NCI-H2196 treated with DMSO at 0.1 percent for 48 hours (cell line): ENCODE measurements around the gene MS4A14.
"Not testable (repeated sequence)": the region's sequence is repeated elsewhere in the genome, so short reads cannot be mapped to it uniquely, and the experiment has no call there.

Source experiments
- DNase-seq: peaks from one replicate; lab custom pipeline; 2025; ENCODE audit not compliant: unreplicated experiment; lab: John Stamatoyannopoulos, UW

MS4A14 gene, protein sequence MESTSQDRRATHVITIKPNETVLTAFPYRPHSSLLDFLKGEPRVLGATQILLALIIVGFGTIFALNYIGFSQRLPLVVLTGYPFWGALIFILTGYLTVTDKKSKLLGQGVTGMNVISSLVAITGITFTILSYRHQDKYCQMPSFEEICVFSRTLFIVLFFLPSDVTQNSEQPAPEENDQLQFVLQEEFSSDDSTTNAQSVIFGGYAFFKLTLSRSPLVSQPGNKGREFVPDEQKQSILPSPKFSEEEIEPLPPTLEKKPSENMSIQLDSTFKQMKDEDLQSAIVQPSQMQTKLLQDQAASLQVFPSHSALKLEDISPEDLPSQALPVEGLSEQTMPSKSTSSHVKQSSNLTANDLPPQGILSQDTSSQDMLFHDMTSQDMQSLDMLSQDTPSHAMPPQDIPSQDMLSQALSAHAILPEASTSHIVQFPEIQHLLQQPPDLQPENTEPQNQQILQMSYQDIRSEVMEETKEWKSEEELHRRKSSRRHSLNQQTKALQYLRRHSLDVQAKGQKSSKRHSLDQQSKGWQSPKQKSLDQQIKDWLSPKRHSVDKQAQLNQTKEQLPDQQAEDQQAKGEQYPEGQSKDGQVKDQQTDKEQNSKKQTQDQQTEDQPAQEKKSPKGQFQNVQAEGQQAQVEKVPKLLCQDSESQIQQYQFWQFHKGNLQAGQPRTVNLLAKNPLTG

DNA sequence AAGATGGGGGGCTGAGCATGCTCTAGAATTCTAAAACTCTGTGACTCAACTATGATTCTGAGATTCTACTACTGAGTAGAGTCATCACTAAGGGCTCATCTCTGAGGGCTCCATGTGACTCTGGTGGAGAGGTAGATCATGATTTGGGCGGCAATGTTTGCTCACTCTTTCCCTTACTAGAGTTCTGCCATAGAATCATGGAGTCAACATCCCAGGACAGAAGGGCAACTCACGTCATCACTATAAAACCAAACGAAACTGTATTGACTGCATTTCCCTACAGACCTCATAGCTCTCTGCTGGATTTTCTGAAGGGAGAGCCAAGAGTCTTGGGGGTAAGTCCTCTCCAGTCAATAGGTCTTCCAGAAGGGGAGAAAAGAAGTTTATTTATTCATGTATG, at the start of gene MS4A14:
Gene MS4A14 (plus strand): TSS at position 78 of the 400 bp plus-strand sequence. CDS start 120 bp downstream, at position 198.
- no peak for DNase-seq

DNA sequence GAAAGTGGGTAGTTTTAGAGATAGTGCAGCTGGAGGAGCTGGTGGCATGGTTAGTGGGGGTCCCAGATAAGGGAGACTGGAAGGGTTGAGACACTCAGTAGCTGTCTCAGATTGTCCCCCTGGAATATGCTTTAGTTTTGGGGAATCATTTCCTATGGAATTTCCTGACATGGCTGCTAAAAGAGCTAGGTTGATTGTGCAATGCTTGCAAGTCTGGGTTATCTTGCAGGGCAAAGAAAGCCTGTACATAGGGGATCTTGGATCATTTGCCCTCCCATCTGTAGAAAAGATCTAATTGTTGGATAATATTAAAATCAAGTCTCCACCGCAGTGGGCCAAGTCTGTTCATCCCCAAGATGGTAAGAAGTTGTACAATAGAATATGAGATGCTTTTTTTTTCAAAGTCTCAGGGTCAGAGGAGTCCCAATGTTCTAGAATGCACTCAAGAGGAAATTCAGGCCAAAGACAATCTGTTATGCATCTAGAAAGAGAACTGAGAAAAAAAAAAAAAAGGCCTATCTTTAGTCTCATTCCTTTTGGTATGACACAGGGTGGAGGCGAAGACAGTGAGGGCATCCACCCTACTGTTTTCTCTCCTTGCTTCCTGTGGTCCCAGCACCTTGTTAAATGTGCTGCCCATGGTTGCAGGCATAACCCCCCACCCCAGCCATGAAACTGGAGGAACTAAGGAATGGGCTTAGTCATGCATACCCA, 49.0 kb upstream of the MS4A14 start:
- DNase-seq: no peak

DNA sequence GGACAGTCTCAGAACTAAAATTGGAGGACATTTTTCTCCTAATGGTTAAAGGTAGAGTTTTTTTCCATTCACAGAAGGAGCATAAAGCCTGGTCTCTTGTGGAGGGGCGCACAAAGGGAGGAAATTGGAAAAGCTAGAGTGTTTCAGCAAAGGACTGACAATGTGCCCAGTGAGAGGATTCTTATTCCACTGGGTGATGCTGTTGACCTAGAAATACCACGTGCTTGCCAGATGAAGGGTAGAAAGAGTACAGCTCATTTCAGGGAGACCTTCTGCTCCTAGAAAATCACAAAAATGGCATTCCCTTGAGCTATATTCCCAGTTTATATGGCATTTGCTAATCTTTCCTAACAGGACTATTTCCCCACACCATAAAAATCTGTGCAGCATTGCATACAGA, 48.1 kb upstream of the MS4A14 start:
- no peak for DNase-seq

DNA sequence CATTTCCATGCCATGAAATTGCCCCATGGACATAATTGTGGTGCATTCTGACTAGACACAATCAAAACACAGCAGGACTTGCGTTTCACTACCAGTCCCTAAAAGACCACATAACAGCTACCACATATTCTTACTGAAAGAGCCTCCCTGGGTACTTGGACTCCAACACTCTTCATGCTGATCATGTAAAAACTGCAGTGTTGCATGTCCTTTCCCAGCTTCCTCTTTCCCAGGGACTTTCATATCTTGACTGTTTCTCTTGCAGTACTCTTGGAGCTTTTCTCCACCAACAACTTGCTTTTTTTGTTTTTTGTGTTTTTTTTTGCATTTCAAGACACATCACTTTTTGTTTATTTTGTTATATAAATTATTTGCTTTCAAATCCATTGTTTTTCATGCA, 46.3 kb upstream of the MS4A14 start:
- DNase-seq: no peak

DNA sequence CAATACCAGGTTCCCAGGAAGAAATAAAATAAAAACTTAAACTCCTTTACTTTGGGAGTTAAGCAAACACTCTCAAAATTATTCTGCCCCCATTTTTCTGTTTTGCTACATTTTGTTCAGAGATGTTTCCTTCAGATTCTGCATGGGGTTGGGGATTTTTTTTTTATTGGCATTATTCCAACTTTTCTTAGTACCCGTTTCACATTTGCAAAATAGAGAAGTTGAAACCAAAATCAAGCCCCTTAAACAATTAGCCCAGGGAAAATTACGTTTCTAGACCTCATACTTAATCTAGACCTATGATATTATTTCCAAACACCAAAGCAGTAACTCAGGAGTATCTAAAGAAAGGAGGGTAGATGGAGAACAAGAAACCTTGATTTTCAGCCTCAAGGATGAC, 38.5 kb upstream of the MS4A14 start:
- DNase-seq: no peak

DNA sequence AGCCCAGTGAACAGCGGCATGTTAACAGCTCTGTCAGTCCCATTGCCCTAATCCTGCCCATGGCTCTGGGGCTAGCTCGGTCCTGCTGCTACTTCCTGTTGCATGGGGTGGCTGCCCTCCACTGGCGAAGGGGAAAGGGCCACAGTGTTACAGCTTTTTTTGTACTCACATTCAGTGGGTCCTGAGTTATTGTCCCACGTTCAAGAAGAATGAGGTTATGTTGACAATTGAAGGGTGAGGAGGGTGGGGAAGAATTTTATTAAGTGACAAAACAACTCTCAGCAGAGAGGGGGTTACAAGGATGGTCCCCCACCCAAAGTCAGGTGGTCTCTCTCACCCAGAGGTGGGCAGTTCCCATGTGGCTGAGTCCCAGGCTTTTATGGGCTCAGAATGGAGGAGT, 35.6 kb upstream of the MS4A14 start:
- DNase-seq: no peak

DNA sequence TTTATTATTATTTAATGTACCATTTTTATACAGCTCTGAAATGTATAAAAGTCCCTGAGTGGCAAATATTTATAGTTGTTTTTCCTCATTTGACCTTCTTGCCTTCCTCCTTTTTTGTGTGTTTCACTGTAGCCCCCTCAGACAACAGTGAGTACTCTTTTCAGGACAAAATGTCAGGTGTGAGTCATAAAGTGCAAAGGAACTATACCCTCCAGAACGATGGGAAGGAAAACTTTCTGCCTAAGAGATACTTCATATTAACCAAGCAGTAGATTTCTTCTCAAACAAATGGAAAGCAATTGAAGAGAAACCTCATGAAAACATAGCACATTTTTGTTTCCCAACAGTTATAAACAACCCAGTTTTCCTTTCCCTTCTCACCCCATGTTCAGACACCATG, 34.0 kb upstream of the MS4A14 start:
- DNase-seq: no peak

DNA sequence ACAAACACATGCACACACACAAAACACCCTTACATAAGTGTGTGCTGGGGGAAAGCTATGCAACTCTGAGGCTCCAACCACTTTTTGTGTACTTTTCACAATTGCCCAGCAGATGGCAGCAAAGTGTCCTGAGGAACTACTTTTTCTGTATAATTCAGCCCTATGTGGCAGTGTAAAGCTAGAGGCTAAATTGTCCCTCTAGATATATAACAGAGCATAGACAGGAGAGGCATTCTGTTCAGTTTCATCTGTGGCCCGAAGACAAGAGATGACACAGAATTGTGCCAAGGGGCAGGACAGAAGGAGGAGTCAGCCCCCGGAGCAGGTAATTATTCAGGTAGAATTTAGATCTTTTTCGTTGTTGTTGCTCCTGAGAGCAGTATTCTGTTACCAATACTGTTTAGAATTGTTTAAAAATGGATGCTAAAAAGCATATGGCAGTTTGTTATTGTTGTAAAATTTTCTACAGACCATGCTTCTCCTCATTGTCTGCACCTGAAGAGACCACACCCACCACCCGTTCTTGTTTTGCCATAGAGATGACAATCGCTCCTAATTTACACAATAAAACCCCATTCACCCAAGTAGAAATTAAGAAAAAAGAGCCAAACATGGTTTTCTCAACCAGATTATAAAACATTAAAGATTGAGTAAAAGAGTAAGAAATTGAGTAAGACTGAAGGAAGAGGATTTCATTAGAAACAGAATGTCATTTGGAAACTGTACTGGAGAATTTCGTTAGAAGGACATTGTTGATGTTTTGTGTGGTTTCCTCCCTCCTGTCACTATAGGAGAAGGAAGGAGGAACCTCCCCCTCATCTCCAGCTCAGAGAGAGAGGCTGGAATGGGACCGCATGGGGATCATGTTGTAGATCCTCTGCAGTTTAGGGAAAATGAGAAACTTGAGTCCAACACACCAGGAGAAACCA, 32.5 kb upstream of the MS4A14 start:
- peak; percentile 64 for DNase-seq

DNA sequence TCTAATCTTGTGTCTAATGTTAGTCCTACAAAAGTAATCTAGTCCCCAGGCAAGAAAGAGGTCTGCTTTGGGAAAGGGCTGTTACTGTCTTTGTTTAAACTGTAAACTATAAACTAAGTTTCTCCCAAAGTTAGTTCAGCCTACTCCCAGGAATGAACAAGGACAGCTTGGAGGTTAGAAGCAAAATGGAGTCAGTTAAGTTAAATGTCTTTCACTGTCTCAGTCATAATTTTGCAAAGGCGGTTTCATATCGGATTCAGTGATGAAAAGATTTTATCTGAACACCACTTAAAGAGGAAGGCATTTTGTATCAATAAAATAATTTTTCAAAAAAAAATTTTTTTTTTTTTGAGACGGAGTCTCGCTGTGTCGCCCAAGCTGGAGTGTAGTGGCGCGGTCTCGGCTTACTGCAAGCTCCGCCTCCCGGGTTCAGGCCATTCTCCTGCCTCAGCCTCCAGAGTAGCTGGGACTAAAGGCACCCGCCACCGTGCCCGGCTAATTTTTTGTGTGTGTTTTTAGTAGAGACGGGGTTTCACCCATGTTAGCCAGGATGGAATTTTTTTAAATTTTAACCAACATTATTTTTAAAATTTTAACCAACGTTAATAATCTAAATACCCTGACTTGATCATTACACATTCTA, 29.9 kb upstream of the MS4A14 start:
- not testable (repeated sequence) for DNase-seq

DNA sequence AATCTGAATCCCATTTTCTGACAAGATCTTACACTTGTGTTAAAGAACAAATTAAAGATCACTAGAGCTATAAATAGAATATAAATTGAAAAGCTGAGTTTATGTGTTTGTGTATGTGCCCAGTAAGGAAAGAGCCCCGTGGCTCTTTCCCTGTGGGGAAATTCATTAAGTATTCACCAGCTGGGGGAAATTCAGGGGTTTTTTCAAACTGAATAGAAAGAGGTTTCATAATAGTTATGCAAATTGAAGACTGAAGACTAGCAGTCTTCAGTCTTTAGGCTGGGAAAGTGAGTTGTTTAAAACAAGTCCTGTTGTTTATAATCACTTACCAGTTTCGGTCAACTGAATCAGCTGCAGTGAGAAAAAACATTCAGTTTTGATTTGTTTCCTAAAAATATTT, 29.2 kb upstream of the MS4A14 start:
- DNase-seq: no peak

DNA sequence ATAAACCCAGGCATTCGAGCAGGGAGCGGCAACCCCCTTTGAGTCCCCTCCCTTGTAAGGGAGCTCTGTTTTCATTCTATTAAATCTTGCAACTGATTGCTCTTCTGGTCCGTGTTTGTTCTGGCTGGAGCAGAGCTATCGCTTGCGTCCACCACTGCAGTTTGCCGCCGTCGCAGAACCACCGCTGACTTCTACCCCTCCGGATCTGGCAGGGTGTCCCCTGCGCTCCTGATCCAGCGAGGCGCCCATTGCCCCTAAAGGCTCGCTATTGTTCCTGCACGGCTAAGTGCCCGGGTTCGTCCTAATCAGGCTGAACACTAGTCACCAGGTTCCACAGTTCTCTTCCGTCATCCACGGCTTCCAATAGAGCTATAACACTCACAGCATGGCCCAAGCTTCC, 28.4 kb upstream of the MS4A14 start:
- no peak for DNase-seq

DNA sequence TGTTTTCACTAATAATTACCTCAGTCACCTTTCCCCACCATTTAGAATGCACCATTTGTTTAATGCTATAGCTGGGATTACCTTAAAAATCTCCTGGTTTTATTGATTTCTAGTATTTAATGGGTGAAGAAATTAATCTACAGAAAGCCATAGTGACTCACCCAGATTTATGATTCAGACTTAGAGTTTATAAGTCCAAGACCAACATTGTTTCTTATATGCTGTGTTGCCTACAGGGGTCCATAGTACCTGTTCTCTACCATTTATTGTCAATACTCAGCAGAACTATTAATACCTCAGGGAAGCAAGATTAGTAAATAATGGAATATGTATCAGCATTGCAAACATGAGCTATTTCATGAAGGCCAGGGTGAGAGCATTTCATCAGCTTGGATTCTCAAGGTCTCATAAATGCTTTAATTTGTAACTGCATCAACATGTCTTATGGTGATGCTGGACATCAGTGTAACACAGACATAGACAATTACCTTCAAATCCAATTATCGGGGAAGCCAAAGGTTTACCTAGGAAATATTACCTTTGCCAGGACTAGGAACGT, 25.9 kb upstream of the MS4A14 start:
- no peak for DNase-seq

DNA sequence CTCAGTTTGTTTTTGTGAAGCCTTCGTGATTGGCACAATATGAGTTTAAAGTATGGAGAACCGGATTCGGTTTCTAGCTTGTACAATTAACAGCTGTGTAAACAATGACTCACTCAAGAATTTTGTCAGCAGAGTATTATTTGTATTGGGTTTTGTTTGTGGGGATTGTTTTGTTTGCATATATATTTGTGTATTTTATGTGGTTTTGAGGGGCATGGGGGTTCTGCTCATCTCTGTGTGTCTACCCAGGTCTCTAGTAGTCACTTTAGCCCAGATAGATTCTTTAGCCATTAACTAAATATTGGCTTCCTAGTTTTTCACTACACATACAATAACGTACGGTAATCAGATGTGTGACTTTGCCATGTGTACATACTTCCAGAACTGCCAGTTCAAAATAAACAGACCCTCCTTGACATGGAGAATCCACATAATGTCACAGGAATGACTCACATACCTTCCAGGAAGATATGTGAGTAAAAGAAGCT, 25.4 kb upstream of the MS4A14 start:
- peak; percentile 90 for DNase-seq

DNA sequence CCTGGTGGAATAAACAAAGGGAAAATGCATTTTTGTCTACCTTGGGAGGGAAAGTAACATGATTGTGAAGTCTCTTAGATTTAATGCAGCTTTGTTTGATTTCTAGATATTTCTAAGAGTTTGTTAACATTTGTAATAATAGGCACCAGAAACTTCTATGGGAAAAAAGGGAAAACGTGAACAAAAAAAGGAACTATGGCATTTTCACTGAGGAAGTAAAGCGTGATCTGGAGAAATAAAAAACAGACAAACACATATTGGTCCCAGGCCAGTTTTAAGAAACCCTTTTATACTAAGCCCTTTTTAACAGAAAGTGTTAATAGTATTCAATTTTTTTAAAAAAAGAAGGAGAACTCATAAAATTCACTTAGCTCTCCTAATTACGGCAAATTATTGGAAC, 24.9 kb upstream of the MS4A14 start:
- DNase-seq: no peak

DNA sequence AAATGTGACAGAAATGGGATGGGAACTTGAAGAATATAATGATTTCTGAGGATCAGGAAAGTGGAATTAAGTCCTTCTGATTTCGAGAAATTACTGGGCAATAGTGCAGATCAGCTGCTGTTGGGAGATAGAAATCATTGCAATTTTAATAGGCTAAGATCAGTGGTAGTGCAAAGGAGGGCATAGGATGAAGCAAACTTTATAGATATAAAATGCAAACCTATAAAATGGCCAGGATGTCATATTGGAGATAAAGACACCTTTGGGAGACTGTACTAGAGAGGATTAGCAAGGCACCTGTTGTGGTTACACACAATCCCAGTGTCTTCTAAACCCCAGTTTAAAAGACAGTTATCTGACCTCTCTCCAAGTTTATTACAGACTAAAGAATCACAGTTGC, 24.4 kb upstream of the MS4A14 start:
- no peak for DNase-seq

DNA sequence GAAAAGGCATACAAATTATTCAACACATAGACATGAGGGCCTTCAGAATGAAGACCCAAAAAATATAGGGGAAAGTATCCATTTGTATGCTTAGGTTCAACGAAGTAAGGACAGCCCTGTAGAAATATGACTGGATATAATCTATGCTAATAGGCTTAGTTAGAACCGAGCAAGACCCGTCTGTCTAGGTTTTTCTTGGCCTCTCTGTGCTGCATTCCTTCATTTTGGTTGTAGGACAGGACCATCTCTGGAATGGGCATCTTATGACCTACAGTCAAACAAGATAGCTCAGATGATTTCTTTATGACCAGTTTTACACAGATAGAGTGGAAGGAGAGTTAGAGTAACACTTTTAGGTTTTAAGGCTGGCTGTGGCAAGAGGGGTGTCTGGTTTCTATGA, 23.5 kb upstream of the MS4A14 start:
- no peak for DNase-seq

DNA sequence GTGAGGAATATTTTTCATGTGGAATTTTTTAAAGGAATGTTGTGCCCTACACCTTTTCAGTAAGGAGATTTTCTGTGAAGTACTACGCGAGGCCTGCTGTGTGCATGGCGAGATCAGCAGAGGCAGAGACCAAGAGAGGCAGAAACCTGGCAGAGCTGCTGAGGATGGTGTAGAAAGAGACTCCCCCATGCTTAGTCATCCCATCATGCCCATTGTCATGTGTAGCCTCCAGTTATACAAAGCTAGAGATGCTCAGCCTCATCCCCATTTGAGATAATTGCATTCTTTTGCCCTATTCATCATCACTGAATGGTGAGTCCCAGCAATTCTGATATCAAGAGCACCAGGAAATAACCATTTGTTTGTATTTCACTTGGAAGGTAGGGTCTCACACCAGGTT, 20.9 kb upstream of the MS4A14 start:
- no peak for DNase-seq

DNA sequence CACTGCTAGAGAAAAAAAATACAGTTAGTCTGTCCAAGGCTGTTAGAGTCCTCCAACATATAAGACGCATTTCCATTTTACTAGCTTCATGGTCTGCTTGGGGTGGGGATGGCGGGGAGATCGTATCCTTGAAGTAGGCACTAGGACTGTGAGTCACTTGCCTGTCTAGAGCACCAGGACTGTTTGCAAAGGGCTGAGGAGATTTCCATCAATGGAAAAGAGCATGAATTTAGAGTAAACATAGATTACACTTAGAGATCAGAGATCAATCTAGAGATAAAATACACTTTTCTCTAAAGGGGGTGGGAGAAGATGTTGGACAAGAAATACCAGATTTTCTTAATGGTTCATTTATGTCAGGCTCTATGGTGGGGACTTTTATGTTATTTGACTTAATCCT, 19.7 kb upstream of the MS4A14 start:
- no peak for DNase-seq

DNA sequence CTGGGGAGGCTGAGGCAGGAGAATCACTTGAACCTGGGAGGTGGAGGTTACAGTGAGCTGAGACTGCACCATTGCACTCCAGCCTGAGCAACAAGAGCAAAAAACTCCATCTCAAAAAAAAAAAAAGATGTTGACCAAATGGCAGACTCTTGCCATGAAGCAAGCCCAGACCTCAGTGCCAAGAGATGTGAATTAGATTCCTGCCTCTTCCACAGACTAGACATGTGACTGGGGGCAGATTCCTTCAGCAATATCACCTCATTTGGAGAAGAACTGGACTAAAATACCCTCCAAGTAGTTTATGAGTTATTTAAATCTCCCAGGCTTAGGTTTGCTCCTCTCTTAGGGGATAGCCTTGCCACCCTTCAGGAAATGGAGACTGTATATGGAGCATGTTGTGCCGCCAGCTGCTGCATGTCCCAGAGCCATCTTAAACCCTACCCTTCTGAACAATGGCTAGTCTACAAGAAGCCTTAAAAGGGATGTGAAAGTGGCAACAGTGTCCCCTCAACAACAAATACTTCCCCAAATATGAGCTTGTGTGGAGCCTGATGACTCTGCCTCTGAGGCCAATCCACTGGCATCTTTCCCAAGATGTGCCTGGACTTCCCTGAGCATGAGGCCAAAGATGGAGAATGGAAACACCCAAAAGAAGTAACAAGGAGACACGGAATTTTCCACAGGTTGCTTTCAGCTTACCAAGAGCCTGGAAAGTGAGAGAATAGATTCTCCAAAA, 18.7 kb upstream of the MS4A14 start:
- DNase-seq: no peak
